ENCODE data around the gene NFIA. TPM values are rescaled to one million over a fixed set of nuclear protein-coding genes. Genes with fewer than 3 reads are reported as not detected.
"Not testable (repeated sequence)": the region's sequence is repeated elsewhere in the genome, so short reads cannot be mapped to it uniquely, and the experiment has no call there.

NFIA gene
- polyA plus RNA-seq, 5 donors = 22.2 to 36.5 (median 33.2) TPM

DNA sequence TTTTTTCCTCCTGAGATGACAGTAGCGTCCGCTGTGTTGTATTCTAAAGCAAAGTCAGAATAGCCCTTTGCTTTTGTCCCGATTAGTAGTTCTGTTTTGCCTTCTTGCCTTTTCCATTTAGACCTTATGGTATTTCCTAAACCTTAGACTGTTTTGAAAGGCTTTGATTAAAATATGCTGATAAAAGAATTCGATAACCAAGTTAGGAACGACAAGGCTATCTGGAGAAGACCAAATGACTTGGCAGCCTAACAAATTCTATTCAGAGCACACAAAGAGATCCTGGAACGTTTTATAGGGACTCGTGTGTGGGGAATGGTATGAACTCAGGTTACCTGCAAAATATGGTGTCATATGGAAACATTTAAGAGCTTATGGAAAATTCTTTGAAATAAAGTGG, 42.9 kb downstream of the NFIA start:
- no peak for DNase-seq

DNA sequence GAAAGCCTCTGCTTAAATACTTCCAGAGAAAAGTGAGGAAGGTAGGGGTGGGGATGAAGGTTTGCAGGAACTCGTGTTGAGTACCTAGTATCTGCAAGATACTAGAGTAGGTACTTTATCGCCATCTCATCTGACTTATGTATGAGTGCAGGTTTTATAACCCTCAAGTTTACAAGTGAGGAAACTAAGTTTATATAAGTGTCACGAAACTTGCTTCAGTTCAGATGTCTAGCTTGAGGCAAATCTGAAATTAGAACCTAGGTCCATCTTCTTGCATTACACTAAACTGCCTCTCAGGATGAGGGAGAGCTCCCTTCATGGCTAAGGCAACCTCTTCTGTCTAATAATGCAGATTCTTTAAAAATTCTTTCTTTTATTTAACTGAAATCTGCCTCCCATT, 43.5 kb downstream of the NFIA start:
- no peak for DNase-seq

- DNase-seq = not testable (repeated sequence)
These were observed 44.5 kb downstream of the NFIA start for GRCh38 chr1:61126843-61127242.

DNA sequence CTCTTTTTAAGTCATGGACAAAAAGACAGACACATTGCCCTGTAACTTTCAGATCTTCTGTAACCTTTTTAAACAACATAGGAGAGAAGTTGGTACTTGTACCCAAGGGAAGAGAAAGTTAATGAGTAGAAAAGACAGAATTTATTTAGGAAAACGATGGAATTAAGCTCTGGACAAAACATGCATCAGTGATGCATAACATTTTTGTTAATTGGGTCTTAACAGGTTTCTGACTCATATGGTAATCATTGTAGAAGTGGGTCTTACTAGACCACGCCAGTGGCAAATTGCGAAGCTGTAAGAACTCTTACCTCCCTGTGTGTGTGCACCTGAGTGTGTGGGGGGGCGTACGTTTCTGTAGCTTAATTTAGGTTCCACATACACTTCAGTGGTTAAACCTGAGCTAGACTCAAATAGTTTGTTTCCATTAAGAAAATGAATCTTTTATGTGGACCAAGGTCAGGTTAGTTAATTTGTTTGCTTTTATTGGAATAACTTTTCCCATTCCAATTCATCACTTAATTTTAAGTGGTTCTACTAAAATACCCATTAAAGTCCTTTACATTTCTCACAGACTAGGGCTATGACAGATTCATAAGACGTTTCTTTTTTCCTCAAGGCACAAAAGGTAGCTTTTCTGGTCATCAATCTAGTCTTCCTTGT, 48.1 kb downstream of the NFIA start:
- no peak for DNase-seq

DNA sequence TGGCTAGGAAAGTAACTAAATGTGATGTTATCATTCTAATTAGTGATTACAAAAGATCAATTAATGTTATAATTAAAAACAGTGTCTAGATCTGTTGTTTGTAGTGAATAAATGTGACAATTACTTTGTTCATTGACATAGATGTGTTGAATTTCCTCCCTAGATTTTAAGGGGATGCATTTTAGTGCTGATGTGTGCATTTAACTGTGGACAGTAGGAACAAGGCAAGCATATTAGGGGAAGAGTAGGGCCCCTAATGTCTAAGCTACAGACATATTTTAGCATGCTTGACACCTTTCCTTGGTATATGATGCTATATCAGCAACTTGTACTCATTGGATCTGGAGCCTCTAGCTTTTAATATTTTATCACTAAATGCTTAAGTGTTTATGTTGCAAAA, 48.9 kb downstream of the NFIA start:
- no peak for DNase-seq

DNA sequence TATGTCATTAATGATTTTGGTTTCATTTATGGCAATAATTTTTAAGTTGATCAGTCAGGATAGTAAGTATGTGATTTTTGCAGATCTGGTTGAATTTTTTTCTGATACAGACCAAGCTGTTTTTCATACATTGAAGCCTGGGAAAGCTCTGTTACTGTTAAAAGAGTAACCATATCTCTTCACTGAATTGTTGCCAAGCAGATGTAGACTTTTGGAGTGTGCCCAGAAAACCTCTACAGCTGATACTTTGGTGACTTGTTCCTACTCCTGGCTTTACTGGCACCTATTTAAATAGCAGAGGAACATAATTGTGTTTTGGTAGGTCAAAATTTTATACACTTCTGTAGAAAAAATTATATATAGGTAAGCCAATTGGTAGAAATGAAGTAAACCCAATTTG, 49.4 kb downstream of the NFIA start:
- DNase-seq = no peak

GRCh38 chr1:61132176-61132638, 49.8 kb downstream of the NFIA start:
- DNase-seq = no peak

GRCh38 chr1:61132645-61133334, 50.4 kb downstream of the NFIA start:
- no peak for DNase-seq

- no peak for DNase-seq
These were observed 51.1 kb downstream of the NFIA start for GRCh38 chr1:61133335-61134019.

DNA sequence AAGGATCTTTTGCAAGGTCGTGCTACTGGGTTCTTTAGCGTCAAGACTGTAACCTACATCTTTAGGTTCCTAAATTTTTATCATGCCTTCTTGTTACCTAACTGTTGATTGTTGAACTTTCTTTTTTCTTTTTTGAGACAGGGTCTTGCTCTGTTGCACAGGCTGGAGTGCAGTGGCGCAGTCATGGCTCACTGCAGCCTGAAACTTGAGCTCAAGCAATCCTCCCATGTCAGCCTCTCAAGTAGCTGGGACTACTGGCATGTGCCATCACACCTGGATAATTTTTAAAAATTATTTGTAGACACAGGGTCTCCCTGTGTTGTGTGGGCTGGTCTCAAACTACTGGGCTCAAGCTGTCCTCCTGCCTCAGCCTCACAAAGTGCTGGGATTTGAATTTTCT, 52.9 kb downstream of the NFIA start:
- no peak for DNase-seq

GRCh38 chr1:61138305-61138704, 55.9 kb downstream of the NFIA start:
- no peak for DNase-seq

- DNase-seq = no peak
These were observed 56.8 kb downstream of the NFIA start for GRCh38 chr1:61138921-61139774.

GRCh38 chr1:61139775-61140549, 57.6 kb downstream of the NFIA start:
- DNase-seq = no peak

DNA sequence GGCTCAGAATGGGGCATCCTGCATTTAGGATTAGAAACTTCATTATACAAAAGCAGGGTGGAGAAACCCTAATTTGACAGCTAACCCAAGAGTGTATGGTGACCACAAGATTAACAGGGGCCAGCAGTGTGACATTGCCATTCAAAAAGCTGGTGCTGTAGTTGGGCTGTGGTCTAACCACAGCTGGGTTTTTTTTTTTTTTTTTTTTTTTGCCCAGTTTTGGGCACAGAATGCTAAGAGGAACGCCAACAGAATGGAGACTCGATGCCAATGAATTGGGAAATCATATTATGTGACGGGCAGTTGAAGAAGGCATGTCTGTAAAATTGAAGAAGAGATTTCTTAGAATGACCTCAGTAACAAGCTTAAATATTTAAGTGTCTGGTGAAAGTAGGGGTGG, 58.4 kb downstream of the NFIA start:
- no peak for DNase-seq

DNA sequence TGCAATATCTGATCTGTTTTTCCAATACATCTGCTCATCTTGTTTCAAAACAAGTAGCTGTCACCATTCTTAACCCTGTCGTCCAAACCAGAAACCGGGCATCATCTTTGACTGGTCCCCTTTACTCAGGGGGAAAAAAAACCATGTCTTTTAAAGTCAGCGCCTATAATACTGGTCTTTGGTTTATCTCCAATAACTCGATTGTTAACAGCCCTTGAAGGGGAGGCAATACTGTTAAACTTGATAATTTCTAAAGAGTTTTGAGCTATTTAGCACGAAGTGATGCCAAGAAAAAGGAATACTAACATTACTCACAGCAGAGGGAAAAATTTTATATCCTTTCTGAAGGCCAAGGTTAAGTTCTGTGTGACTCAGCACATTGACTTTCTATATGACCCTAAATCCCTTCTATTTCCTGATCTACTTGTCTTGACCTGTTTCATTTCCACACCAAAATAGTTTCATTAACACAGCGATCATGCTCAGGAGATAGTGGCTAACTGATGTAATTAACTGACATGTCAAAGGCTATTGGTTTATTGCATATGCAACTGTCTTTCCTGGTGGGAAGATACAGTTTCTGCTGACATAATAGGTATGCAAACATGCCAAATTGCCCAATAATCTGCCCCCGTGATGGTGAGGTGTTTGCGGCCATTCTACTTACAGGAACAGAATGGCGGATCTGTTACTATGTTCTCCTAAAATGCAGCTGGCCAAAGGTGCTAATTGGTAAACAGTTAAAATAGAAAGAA, 59.1 kb downstream of the NFIA start:
- no peak for DNase-seq

DNA sequence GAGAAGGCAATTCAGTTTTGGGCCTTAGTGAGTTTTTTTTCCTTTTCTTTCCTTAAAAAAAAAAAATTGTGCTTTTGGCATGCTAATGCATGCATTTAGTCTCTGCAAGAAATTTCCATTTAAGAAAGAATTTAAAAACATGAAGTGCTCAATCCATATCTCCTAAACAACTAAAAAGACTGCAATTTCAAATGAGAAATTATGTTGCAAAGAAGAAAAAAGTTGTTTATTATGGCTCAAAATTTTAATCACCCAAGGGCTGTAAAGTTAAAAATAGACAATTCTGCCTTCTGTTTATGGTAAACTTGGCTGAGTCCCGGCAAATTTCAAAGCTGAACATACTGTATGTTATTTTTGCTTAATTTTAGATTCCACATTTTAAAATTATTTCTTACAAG, 59.7 kb downstream of the NFIA start:
- no peak for DNase-seq

- no peak for DNase-seq
These were observed 60.6 kb downstream of the NFIA start for GRCh38 chr1:61142726-61143500.

DNA sequence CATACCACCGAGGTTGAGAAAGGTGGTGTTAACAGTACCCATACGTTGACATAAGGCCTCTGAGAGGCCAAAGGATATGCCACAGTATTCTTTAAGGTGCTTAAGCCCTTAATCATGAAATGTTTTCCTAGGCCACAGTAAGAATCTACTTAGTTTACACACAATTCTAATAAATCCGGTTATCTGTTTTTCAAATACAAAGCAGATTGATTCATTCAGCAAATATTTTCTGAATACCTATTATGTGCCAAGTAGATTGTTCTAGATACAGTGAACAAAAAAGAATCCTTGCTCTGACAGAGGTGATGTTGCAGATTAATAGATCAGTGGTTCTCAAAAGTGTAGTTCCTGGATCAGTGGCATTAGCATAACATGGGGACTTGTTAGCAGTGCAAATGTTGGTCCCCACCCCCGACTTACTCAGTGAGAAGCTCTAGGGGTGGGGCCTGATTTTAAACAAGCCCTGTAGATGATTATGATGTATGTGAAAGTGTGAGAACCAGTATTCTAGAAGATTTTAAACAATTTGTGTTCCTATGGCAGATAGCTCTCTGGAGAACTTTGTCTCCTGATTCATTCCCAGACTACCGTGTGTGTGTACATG, 61.6 kb downstream of the NFIA start:
- no peak for DNase-seq
